GM12873 (cell line): ENCODE results near the gene SLC9A9.

Source experiments
- CTCF ChIP-seq: IDR thresholded peaks from 2 replicates; pipeline ENCODE4 v1.5.1; 2012; ENCODE audit warnings: low read depth, mild to moderate bottlenecking, moderate library complexity, low read length, control low read depth; ENCODE audit not compliant: insufficient read depth; ENCODE audit errors: missing control alignments

SLC9A9 gene

GRCh38 chr3:143731776-143732175 is 116.5 kb downstream of the SLC9A9 start:
- no peak for TF ChIP-seq CTCF

- TF ChIP-seq CTCF = no peak
These were observed 116.9 kb downstream of the SLC9A9 start for GRCh38 chr3:143731320-143731719.

- no peak for TF ChIP-seq CTCF
These were observed 120.9 kb downstream of the SLC9A9 start for GRCh38 chr3:143727391-143727790.

- TF ChIP-seq CTCF = no peak
These were observed 121.5 kb downstream of the SLC9A9 start for GRCh38 chr3:143726727-143727126.

GRCh38 chr3:143720381-143720780 is 127.9 kb downstream of the SLC9A9 start:
- TF ChIP-seq CTCF = no peak

- no peak for TF ChIP-seq CTCF
These were observed 129.8 kb downstream of the SLC9A9 start for GRCh38 chr3:143718463-143718862.

GRCh38 chr3:143716731-143717130 is 131.5 kb downstream of the SLC9A9 start:
- TF ChIP-seq CTCF = no peak

GRCh38 chr3:143712522-143712921 is 135.7 kb downstream of the SLC9A9 start:
- no peak for TF ChIP-seq CTCF
